ENCODE measurements around the gene ACYP1.

DNA sequence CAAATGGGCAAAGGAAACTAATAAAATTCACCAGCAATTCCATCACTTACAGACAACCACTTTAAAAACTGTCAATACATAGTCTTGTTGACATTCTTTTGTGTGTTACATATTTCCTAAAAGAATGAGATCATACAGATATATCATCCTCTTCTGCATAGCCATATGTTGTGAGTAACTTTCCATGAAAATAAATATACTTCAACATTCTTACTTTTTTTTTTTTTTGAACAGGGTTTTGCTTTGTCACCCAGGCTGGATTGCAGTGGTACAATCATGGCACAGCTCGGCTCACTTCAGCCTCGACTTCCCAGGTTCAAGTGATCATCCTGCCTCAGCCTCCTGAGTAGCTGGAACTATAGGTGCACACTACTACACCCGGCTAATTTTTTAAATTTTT is 26.5 kb upstream of the ACYP1 start:
- TF ChIP-seq, protein P1, sequence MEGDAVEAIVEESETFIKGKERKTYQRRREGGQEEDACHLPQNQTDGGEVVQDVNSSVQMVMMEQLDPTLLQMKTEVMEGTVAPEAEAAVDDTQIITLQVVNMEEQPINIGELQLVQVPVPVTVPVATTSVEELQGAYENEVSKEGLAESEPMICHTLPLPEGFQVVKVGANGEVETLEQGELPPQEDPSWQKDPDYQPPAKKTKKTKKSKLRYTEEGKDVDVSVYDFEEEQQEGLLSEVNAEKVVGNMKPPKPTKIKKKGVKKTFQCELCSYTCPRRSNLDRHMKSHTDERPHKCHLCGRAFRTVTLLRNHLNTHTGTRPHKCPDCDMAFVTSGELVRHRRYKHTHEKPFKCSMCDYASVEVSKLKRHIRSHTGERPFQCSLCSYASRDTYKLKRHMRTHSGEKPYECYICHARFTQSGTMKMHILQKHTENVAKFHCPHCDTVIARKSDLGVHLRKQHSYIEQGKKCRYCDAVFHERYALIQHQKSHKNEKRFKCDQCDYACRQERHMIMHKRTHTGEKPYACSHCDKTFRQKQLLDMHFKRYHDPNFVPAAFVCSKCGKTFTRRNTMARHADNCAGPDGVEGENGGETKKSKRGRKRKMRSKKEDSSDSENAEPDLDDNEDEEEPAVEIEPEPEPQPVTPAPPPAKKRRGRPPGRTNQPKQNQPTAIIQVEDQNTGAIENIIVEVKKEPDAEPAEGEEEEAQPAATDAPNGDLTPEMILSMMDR (IDR thresholded peaks at IDR 0.05; ENCODE audit: low read length): no peak
- TF ChIP-seq EZH2 (optimal IDR thresholded peaks at IDR 0.05; ENCODE audit: low read depth, low read length) (no peak), EZH2phosphoT487 (IDR thresholded peaks at IDR 0.05; ENCODE audit: low read length) (no peak)

All from MM.1S (cell line).